Parathyroid adenoma (tissue), 2 donors: ENCODE data around the gene BICDL1.

ENCODE experiments used
- H2AFZ ChIP-seq: fragments of 300-600 bp; sonication (generic); one replicate; pipeline ENCODE4 v1.7.0; 2017; ENCODE audit warnings: antibody characterized with exemption, mild to moderate bottlenecking
- H3K27ac ChIP-seq: fragments of 300-600 bp; sonication (generic); one replicate; pipeline ENCODE4 v1.7.0; 2017
- H3K27me3 ChIP-seq: fragments of 300-600 bp; sonication (generic); one replicate; pipeline ENCODE4 v1.7.0; 2017; ENCODE audit warnings: low read length; ENCODE audit not compliant: control insufficient read depth, insufficient read depth
- H3K36me3 ChIP-seq: fragments of 300-600 bp; sonication (generic); one replicate; pipeline ENCODE4 v1.7.0; 2017; ENCODE audit warnings: low read length; ENCODE audit not compliant: control insufficient read depth, insufficient read depth
- H3K4me1 ChIP-seq: fragments of 300-600 bp; sonication (generic); one replicate; pipeline ENCODE4 v1.7.0; 2017; ENCODE audit warnings: control low read depth
- H3K4me2 ChIP-seq: fragments of 300-600 bp; sonication (generic); one replicate; pipeline ENCODE4 v1.7.0; 2017; ENCODE audit warnings: low read length
- H3K4me3 ChIP-seq: fragments of 300-600 bp; sonication (generic); one replicate; pipeline ENCODE4 v1.7.0; 2017; ENCODE audit warnings: low read depth, low read length
- H3K79me2 ChIP-seq: fragments of 300-600 bp; sonication (generic); one replicate; pipeline ENCODE4 v1.7.0; 2017; ENCODE audit warnings: control low read depth
- H3K9ac ChIP-seq: fragments of 300-600 bp; sonication (generic); one replicate; pipeline ENCODE4 v1.7.0; 2017; ENCODE audit warnings: mild to moderate bottlenecking
- H3K9me3 ChIP-seq: fragments of 300-600 bp; sonication (generic); one replicate; pipeline ENCODE4 v1.7.0; 2017; ENCODE audit warnings: low read length; ENCODE audit not compliant: control insufficient read depth
- CTCF ChIP-seq: fragments of 300-600 bp; sonication (generic); IDR thresholded peaks from one replicate; pipeline ENCODE4 v1.7.0; 2017; ENCODE audit warnings: antibody characterized with exemption, mild to moderate bottlenecking
- donor health status: primary hyperparathyroidism.

The BICDL1 gene

GRCh38 chr12:120137833-120138232 lies 148.8 kb downstream of the BICDL1 start:
- no peaks in the 10 kb centered on the region for H3K9me3 ChIP-seq

DNA sequence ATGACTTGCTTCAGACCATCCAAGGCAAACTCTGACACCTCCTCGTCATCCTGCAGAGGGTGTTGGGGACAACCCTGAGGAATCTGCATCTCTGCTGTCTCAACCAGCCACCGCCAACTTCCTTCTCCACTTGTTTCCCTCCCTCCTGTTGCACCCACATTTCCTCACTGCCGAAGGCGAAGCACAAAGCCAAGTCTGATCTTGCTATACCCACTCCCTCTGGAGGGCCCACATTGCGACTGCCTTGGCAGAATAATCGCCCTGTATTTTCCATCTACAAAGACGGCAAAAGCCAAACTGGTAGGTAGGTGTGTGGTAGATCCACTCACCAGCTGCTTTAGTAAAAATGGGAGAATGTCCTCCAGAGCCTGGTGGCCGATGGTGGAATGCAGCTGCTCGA lies 149.3 kb downstream of the BICDL1 start:
- TF ChIP-seq CTCF, result no peak
- H3K27ac ChIP-seq, result no peak overlapping the region
- no peaks in the 10 kb centered on the region for H3K36me3 ChIP-seq
- no peaks in the 10 kb centered on the region for H3K4me1 ChIP-seq
- H3K4me2 ChIP-seq, result no peak overlapping the region
- no peak overlapping the region for H2AFZ ChIP-seq
- no peaks in the 10 kb centered on the region for H3K27me3 ChIP-seq
- no peaks in the 10 kb centered on the region for H3K9me3 ChIP-seq
- H3K9ac ChIP-seq, result no peak overlapping the region
- H3K4me3 ChIP-seq, result no peak overlapping the region
- peaks cover 4% of the 10 kb centered on the region for H3K79me2 ChIP-seq

More at GRCh38 chr12:120137833-120138232, 148.8 kb downstream of the BICDL1 start:
- Histone ChIP-seq H3K9ac (no peak overlapping the region), H3K27me3 (no peaks in the 10 kb centered on the region), H2AFZ (no peak overlapping the region), H3K4me3 (no peak overlapping the region), H3K4me1 (no peaks in the 10 kb centered on the region), H3K4me2 (no peak overlapping the region), H3K36me3 (no peaks in the 10 kb centered on the region), H3K79me2 (peaks cover 4% of the 10 kb centered on the region), H3K27ac (no peak overlapping the region)
- no peak for TF ChIP-seq CTCF

- Histone ChIP-seq H3K4me2 (no peak overlapping the region), H2AFZ (no peak overlapping the region), H3K79me2 (peaks cover 4% of the 10 kb centered on the region), H3K27ac (no peak overlapping the region), H3K27me3 (no peaks in the 10 kb centered on the region), H3K4me3 (no peak overlapping the region), H3K36me3 (no peaks in the 10 kb centered on the region), H3K9ac (no peak overlapping the region), H3K9me3 (no peaks in the 10 kb centered on the region), H3K4me1 (no peaks in the 10 kb centered on the region)
- no peak for TF ChIP-seq CTCF
Observed at GRCh38 chr12:120139958-120140357, 150.9 kb downstream of the BICDL1 start.

GRCh38 chr12:120140603-120141002 lies 151.6 kb downstream of the BICDL1 start:
- H3K4me2 ChIP-seq, result no peak overlapping the region
- H2AFZ ChIP-seq, result no peak overlapping the region
- no peak overlapping the region for H3K4me3 ChIP-seq
- no peak for TF ChIP-seq CTCF
- H3K27me3 ChIP-seq, result no peaks in the 10 kb centered on the region
- H3K79me2 ChIP-seq, result peaks cover 4% of the 10 kb centered on the region
- H3K9ac ChIP-seq, result no peak overlapping the region
- H3K27ac ChIP-seq, result no peak overlapping the region
- H3K36me3 ChIP-seq, result no peaks in the 10 kb centered on the region
- no peaks in the 10 kb centered on the region for H3K4me1 ChIP-seq
- no peaks in the 10 kb centered on the region for H3K9me3 ChIP-seq

DNA sequence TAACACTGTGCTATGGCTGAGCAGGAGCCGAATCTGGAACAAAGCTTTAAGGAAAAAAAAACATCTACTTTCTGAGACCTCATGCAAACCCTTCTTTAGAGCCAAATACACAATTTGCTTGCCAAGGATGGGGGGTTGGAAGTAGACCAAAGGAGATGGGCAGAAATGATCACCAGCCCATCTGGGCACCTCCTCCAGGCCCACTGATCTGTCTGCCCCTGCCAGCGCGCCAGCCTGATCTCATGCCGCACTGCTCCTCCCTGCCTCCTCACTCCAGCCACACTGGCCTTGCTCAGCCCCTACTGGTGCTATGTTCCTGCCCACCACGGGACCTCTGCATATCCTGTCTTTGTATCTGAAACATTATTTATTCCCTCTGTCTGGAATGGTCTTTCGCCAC lies 152.3 kb downstream of the BICDL1 start:
- Histone ChIP-seq H3K4me2 (no peak overlapping the region), H3K4me1 (no peaks in the 10 kb centered on the region), H3K79me2 (peaks cover 4% of the 10 kb centered on the region), H3K9me3 (no peaks in the 10 kb centered on the region), H3K4me3 (no peak overlapping the region), H3K27ac (no peak overlapping the region), H3K9ac (no peak overlapping the region), H2AFZ (no peak overlapping the region), H3K27me3 (no peaks in the 10 kb centered on the region), H3K36me3 (no peaks in the 10 kb centered on the region)
- TF ChIP-seq CTCF, result no peak
